Limb (tissue), 2 donors: ENCODE data around the gene FBXO5.
A peak's percentile ranks its signal among the peaks of the same experiment; 100 is the strongest.
"Not testable (repeated sequence)": the region's sequence is repeated elsewhere in the genome, so short reads cannot be mapped to it uniquely, and the experiment has no call there.

Source experiments
- DNase-seq, 2 donors: peaks; one replicate each; pipeline ENCODE4 v3.0.0-alpha.2; 2016; ENCODE audit errors: extremely low spot score in 2 of 2

The FBXO5 gene

DNA sequence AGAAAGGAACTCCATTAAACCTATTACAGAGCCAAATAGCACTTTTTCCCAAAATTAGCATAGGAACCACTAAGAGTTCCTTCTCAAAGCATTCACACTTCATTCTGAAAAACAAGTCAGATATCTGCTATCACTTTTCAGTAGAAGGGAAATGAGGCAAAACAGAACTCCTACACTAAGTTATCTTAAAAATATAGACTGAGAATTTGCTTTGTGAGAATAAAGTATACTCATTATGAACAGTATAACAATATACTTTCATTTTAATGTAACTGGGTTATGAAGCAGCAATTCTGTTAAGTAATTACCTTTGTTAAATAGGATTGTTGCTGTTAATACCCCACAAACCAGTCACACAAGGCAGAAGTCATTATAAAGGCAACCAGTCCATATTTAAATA is 11.0 kb upstream of the FBXO5 start:
- no peak for DNase-seq

DNA sequence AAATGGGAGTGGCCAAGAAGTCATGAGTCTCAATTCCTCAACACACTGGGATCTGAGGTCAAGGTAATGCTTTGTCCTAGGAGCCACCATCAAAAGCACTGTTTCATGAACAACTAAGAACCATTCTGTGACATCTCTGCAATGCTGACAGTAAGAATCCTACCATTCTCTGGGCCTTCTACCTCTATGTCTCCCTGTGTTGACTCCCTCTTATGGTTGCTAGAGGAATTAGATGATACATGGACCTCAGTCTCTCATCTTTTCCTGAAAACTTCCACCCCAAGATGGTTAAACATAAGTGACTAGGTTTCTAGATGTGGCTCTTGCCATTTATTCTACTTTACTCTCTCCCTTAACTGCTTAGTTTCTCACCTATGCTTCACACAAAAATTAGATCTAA is 10.6 kb upstream of the FBXO5 start:
- DNase-seq, result no peak

DNA sequence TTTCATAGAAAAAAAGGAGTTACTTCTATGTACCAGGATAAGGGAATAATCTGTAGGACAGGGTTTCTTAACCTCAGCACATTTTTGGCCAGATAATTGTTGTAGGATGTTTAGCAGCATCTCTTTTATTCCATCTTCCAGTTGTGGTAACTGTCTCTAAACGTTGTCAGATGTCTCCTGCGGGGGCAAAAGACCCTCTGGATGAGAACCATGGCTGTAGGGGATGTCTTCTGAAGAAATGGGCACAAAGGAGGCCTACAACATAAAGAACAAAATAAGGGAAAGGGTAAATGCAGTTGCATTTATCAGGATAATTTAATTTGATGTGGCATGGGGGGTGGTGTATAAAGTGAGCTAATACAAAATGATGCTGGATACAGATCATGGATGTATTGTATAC is 4.1 kb upstream of the FBXO5 start:
- no peak for DNase-seq

DNA sequence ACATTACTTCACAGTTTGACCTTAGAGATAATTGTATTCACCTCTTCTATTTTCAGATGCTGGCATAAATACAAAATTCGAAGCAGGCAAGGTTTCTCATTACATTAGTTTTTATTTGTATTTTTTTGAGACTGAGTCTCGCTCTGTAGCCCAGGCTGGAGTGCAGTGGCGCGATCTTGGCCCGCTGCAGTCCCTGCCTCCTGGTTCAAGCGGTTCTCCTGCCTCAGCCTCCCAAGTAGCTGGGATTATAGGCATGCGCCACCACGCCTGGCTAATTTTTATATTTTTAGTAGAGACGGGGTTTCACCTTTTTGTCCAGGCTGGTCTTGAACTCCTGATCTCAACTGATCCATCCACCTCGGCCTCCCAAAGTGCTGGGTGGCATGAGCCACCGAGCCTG is 2.5 kb upstream of the FBXO5 start:
- DNase-seq, result not testable (repeated sequence)

DNA sequence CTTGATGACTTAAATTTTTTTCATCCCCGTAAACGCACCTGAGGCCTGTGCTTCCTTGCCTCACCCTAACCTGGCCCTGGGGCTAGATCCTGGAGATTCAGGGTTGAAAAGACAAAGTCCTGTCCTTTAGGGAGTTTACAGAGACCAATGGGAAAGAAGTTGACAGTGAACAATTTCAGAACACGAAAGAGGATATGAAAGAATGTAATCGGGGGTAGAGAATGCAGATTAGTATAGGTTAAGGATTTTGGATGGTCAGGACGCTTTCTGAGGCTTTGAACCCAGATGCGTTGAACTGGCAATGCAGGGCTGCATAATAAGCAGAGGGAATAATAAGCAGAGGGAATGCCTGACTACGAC is 1.7 kb upstream of the FBXO5 start:
- no peak for DNase-seq

DNA sequence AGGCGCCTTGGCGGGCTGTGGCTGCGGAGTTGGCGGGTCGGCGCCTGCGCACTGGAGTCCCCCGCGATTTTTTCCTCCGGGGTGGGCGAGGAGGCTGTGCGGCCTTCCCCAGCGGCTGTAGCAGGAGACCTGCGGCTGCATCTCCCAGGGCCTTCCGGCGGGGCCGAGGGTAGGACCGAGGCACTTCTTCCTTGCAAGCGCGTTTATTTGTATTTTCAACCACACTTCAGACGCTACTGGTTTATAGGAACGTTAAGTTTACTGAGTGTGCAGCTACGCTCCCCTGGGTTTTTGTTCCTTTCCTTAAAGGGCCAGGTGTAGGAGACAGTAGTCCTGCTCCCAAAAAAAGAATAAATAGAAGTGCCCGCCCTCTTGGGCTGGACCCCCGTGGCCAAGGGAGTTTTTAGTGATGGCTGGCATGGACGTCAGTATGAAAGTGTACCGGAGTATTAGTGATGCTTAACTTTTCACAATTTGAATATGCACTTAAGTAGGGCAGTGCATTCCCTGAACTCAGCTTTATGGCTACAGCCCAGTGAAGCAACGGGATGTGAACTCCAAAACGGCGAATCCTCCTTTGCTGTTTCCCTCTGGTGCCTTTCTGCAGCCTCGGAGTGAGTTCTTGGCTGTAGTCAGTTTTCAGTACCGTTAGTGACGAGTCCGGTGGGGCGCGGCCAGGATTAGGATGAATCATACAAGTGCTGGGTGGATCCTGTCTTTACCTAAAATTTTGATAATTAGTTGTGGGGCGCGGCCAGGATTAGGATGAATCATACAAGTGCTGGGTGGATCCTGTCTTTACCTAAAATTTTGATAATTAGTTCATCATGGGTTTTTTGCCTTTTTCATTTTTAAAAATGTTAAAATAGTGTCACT is 1.0 kb upstream of the FBXO5 start:
- peak; percentile 56 to 74 for DNase-seq

DNA sequence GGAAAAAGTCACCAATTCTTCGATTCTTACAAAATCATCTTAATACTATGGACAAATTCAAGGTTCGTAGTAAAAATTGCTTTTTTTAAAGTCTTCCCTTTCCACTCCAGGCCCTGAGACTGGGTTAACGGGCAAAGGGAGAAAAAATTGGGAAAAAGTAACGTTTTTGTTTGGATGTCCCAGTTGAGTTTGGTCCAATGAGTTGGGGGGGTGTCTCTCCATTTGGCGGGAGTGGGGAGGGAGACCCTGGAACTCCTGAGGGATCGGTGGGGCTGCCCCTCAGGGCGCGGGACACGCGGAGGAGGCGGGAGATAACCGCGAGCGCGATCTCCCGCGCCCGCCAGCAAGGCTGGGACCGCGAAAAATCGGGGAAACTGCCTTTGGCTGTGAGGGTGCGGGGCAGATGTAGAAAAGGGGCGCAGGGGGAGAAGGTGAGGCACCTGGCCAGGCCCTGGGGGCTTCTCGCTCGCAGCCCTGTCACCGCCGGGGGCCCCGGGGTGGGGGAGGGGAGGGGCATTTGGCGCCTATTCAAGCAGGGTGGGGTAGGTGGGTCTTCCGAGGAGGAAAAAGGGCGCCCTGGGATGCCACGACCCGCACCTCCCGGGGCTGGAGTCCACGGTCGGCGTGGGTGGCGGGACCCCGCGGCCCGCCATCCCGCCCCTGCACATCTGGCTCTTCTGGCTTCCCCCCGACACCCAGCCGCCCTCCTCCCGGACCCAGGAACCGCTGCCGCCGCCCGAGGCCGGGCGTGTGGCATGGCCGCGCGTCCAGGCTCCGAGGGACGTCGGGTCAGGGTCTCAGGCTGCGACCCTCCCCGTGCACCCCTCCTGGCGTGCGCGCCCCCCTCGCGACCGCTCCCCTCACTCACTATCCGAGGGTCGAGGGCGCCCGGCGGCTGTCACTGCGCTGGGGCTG is 595 bp downstream of the FBXO5 start:
- DNase-seq, result peak in 1 of 2 donors; percentile 70

DNA sequence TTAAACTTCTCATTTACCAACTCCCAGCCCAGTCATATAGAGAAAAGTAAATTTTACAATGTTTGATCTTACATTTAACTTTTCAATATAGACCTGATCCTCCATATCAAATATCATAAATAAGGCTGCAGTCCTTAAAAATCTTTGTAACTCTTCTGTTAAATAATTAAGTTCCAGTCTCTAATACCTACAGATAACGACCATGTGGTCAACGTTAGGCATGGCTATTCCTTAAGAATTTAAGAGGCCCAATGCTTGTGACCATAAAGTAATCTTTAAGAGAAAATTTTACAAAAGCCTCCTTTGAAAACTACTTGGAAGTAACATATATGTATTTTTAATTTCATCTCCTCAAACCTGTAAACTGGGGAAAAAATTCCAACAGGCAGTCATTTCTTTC is 1.6 kb downstream of the FBXO5 start:
- DNase-seq, result no peak

DNA sequence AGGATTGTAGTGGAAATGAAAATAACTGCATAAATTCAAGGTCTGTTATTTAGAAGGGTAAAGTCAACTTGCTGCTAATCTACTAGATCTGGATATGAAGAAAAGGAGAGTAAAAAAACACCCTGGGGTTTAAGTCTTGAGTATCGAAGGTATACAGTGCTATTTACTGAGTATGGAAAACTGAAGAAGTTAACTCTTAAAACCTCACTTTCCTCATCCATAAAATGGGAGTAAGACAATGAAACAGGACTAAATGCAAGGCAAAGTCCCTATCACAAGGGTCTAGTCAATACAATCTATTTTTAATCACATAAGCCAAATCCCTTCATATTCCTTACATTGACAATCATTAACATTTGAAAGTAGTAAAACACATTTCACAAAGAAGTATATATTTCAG is 2.2 kb downstream of the FBXO5 start:
- DNase-seq, result no peak

DNA sequence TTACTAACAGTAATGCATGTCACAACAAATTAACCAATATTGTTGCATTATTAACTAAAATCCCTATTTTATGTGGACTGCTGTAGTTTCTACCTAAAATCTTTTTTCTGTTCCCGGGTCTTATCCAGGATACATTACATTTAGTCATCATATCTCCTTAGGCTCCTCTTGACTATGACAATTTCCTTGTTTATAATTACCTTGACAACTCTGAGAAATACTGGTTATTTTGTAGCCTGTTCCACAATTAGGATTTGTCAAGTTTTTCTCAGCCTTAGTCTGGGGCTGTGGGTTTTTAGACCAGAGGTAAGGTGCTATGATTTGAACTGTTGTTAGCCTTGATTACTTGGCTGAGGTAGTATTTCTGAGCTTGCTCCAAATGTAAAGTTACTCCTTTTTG is 3.7 kb downstream of the FBXO5 start:
- DNase-seq, result no peak

DNA sequence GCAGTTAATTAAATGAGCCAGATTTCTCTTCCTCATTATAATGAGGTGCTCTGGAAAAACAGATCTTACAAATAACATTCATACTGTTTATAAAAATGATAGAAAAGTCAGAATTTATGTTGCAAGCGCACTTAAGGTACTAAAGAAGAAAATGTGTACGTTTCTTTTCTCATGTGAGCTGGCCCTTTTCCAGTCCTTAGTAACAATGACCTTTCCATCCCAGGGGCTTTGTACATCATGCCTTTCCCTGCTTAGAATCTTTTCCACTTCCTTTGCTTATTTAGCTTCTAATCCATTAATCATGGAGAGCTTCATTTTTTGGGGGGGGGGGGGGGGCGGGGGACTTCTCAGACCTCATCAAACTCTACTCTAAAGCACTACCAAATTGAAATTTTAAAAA is 4.8 kb downstream of the FBXO5 start:
- DNase-seq, result no peak

DNA sequence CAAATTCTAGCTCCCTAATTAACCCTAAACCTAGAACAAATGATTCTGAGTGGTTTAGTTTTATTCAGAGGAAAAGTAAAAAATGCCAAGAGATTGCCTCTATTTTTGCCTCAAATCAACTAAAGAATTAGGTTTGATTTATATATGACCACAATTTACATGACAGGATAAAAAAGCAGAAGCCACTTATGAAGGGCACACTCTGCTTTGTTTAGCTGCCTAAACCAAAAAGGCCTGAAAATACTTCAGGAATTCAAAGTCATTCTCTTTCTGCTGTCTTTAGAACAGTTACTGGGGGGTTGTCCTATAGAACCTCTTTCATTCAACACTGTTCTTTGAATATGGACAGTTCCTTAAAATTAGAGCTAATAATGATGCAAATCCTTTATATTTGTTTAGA is 5.3 kb downstream of the FBXO5 start:
- DNase-seq, result no peak

DNA sequence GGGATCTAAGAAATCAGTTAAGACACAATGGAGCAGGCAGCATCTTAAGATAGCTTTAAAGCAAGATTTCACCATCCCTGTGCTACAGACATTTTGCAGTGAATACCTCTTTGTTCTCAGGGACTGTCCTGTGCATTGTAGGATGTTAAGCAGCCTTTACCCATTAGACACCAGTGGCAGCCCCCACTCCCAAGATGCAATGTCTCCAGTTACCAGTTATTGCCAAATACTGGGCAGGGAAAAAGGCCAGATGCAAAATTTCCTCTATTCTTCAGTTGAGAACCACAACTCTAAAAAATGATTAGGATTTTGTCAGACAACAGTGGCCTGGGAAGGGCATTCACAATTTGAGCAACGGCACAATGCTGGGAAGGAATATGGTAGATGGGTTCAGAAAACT is 6.1 kb downstream of the FBXO5 start:
- DNase-seq, result no peak

DNA sequence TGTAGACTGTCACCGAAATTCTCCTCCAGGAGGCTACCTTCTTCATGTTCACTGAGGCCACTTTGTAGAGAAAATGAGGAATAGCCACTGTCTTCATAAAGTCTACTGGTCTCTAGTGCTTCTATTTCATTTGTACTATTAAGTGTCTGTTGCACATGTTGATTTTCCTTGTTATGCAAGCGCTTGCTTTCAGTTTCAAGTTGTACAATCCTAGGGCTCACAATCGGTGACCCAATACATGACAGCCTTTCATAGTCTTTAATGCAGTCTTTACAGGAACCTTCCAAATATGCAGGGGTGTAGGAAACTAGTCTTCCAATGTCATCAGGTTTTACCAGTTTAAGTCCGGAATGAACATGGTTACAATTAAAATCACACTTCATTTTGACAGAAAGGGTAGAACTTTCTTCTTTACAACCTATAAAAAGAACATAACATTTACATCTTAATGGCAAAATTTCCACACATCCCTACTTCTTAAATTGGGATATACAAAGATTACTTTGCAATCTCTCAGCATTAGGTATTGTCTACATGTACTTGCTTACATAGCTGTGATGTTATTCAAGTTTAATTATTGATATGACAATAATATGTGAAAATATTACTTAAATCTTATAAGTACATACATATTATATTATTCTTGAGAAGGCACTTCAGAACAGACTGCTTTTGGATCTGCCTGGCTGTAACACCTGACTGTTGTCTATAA is 7.5 kb downstream of the FBXO5 start:
- no peak for DNase-seq

DNA sequence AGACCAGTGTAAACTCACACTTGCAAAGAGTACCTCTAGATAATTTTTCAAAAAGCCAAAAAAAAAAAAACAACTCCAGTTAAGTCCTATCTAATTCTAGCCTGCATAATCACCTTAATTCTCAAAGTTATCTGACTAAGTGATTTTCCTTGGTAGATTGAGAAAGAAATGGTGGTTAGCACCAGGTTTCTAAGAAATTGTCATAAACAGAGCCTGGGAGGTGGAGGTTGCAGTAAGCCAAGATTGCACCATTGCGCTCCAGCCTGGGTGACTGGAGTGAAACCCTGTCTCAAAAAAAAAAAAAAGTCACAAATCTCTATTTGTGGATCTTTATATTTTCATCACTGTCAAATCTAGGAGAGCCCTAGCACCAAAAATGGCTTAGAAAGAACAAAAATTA is 8.9 kb downstream of the FBXO5 start:
- no peak for DNase-seq

DNA sequence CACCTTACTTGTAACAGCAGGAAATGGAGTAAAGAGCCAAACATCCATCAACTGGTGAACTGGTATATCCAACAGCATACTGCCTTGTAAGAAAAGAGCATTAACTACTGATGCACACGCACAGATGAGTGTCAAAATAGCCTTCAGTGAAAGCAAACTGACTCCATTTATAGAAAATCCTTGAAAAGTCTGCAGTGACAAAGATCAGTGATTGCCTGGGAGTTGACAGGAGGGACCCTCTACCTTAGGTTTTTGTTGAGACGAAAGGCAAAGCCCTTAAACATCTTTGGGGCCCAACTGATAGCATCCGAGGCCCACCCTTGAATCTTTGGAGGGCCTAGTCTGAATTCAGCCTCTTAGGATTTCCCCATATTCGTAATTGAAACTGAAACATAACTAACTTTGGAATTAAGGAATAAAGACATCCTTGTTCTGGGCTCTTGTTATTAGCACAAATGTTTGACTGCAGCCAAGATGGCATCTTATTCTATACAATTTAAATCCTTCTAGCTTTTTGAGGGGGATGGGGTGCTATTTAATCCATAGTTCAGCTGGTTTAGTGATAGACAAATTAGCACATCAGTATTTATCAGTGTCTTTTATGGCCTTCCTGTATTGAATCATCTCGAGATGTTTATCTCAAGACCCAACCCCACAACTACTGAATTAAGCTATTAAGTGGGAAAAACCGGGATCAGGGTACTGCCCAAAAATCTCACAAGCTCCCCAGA is 13.0 kb downstream of the FBXO5 start:
- no peak for DNase-seq

DNA sequence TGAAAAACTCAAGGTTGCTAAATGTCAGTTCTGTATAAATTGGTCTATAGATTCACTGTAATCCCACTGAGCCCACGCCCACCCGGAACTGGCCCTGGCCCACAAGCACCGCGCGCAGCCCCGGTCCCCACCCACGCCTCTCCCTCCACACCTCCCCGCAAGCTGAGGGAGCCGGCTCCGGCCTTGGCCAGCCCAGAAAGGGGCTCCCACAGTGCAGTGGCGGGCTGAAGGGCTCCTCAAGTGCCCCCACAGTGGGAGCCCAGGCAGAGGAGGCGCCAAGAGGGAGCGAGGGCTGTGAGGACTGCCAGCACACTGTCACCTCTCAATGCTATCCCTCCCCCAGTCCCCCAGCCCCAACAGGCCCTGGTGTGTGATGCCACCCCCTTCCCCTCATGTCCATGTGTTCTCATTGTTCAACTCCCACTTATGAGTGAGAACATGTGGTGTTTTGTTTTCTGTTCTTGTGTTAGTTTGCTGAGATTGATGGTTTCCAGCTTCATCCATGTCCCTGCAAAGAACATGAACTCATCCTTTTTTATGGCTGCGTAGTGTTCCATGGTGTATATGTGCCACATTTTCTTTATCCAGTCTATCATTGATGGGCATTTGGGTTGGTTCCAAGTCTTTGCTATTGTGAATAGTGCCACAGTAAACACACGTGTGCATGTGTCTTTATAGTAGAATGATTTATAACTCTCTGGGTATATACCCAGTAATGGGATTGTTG is 16.5 kb downstream of the FBXO5 start:
- not testable (repeated sequence) for DNase-seq

DNA sequence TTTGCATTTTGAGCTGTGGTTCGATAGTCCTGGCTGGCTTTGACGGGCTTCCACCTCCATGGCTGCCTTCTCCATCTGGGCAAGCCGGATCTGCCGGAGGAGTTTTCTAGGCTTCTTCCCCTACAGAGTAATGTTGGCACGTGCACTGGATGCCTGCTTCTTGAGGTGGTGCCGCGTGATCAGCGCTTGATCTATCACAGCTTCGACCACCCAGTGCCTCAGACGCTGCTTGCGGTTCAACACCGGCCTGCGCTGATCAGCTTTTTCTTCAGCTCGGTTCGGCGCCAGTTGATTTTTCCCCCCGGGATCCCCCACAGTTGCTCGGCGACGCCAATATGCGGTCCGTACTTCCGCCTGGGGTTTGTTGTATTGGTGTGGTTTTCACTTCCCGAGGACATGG is 23.5 kb downstream of the FBXO5 start:
- DNase-seq, result no peak

DNA sequence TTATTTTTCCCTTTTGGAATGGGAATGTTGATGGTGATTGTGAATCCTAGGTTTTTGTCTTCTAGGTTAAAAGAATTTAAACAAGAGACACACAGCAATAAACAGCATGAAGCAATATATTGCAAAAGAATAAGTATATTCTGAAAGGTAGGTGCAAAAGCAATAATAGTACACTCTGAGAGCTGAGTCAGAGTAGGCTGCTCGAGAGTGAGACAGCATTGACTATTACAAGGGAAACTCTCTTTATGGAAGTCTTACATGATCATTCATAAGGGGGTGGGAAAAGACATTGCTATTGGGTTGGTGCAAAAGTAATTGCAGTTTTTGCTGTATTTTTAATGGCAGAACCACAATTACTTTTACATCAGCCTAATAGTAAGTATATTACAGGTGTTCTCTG is 25.0 kb downstream of the FBXO5 start:
- no peak for DNase-seq

DNA sequence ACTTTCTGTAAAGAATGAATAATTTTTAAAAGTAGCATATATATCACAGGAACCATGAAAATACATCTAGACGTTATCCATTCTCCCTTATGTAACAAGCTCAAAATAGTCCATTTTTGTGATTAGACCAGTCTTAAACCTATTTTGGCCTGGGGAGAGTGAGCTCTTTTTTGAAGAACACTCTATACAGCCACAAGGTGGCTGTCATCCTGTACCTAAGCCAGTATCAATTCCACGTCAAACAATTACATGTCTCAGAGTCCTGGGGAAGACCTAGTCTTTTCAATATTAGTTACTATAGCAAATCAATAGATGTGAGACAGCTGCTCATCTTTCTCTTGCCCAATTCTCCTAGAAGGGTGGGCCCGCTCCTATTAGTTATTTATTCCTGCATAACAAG is 28.4 kb downstream of the FBXO5 start:
- DNase-seq, result no peak
